Measurements from ENCODE around the gene GPATCH3. TPM values are rescaled to one million over a fixed set of nuclear protein-coding genes. Genes with fewer than 3 reads are reported as not detected.
"Not testable (repeated sequence)": the region's sequence is repeated elsewhere in the genome, so short reads cannot be mapped to it uniquely, and the experiment has no call there.

Gene GPATCH3, protein sequence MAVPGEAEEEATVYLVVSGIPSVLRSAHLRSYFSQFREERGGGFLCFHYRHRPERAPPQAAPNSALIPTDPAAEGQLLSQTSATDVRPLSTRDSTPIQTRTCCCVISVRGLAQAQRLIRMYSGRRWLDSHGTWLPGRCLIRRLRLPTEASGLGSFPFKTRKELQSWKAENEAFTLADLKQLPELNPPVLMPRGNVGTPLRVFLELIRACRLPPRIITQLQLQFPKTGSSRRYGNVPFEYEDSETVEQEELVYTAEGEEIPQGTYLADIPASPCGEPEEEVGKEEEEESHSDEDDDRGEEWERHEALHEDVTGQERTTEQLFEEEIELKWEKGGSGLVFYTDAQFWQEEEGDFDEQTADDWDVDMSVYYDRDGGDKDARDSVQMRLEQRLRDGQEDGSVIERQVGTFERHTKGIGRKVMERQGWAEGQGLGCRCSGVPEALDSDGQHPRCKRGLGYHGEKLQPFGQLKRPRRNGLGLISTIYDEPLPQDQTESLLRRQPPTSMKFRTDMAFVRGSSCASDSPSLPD
- polyA plus RNA-seq (2012; ENCODE audit: insufficient read depth, insufficient read length, low read depth) = 7.7 TPM

DNA sequence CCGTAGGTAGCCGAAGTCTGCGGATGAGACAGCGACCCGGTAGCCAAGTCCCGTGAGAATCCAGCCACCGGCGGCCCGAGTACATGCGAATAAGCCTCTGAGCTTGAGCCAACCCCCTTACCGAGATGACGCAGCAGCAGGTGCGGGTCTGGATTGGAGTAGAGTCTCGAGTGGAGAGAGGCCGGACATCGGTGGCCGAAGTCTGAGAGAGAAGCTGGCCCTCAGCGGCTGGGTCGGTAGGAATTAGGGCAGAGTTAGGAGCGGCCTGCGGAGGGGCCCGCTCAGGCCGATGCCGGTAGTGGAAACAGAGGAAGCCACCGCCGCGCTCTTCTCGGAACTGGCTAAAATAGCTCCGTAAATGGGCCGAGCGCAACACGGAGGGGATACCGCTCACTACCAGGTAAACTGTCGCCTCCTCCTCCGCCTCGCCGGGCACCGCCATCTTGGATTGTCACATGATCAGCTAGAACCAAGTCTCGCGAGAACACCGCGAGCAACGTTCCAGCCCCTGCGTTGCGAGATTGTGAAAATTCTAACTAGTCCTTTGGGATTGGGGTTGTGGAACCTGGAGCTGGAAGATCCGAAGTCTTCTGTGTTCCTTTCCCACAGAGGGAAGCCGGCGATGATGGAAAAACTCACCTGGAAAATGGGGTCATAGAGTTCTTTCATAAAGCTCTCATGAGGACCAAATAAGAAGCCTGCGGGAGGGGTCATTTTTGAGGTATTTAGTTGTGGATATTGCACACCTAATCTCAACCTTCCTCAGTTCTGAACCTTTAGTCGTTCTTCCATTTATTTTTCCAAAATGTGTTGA, at the start of gene GPATCH3:
GPATCH3 (minus strand) TSS at position 467 of the 814 bp plus-strand sequence; CDS start at position 442, 25 bp downstream.
- Histone ChIP-seq H3K4me1 (peaks cover 3% of the 10 kb centered on the region; the same call in 1 of the 2 replicates), H3K4me3 (ENCODE audit: low read depth, low read length) (peak within 1 kb of the TSS; percentile 92), H3K36me3 (no peaks in the 10 kb centered on the region), H3K9me3 (no peaks in the 10 kb centered on the region), H3K27me3 (no peaks in the 10 kb centered on the region)
- DNase-seq = peak; percentile 87
- TF ChIP-seq, protein P1, sequence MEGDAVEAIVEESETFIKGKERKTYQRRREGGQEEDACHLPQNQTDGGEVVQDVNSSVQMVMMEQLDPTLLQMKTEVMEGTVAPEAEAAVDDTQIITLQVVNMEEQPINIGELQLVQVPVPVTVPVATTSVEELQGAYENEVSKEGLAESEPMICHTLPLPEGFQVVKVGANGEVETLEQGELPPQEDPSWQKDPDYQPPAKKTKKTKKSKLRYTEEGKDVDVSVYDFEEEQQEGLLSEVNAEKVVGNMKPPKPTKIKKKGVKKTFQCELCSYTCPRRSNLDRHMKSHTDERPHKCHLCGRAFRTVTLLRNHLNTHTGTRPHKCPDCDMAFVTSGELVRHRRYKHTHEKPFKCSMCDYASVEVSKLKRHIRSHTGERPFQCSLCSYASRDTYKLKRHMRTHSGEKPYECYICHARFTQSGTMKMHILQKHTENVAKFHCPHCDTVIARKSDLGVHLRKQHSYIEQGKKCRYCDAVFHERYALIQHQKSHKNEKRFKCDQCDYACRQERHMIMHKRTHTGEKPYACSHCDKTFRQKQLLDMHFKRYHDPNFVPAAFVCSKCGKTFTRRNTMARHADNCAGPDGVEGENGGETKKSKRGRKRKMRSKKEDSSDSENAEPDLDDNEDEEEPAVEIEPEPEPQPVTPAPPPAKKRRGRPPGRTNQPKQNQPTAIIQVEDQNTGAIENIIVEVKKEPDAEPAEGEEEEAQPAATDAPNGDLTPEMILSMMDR (IDR thresholded peaks at IDR 0.05; ENCODE audit: low read depth, low read length) = no peak

DNA sequence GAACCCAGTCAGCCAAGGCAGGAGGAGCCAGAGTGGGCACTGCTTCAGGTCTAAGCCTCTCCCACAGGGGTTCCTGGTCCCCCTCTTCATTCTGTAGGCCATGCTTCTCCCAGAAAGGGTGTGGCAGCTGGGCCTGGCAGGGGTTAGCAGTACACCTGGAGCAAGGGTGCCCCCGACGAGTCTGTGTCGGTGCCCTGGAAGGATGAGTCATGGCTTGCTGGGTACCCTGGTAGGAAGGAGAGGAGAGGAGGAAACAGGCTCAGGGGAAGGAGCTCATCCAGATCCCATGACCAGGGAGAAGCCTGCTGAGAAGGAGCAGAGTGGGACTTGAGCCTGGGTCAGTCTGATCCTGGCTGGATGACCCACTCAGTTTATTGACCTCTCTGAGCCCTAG, 49.7 kb upstream of the GPATCH3 start:
- TF ChIP-seq, protein P1 (IDR thresholded peaks at IDR 0.05; ENCODE audit: low read depth, low read length) = no peak
- DNase-seq = no peak
- Histone ChIP-seq H3K4me1 (no peaks in the 10 kb centered on the region), H3K4me3 (ENCODE audit: low read depth, low read length) (no peak overlapping the region), H3K9me3 (no peaks in the 10 kb centered on the region), H3K27me3 (no peaks in the 10 kb centered on the region), H3K36me3 (peaks cover 4% of the 10 kb centered on the region)

DNA sequence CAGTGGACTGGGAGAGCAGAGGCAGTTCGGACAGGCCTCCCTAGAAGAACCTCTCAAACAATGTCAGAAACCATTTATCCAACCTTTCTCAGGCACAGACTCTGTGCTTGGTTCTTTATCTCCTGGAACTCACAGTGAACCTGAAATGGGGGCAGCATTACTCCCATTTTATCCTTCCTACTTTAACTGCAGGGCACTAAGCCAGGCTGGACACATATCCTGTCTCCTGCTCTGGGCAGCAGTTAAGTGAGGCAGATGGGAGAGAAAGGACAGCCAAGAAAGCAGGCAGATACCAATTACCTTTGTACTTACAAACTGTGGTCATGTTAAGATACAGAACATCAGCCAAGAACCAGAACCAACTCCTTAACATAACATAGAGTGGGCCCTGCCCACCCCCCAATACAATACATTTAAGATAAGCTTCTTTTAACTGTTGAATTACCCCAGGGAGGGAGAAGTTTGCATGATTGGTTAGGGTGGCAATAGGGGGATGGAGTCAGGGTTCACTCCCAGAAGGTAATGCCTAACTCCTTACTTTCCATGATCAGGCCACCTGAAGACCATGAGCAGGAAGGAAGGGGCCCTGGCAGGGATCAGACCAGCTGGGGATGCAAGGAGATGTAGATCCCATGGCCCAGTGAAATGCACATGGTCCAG, 49.1 kb upstream of the GPATCH3 start:
- H3K27me3 ChIP-seq = no peaks in the 10 kb centered on the region
- no peaks in the 10 kb centered on the region for H3K9me3 ChIP-seq
- H3K4me1 ChIP-seq = no peaks in the 10 kb centered on the region
- DNase-seq = no peak
- no peak overlapping the region for H3K4me3 ChIP-seq (ENCODE audit: low read depth, low read length)
- TF ChIP-seq, protein P1 (IDR thresholded peaks at IDR 0.05; ENCODE audit: low read depth, low read length) = no peak
- peaks cover 4% of the 10 kb centered on the region for H3K36me3 ChIP-seq

DNA sequence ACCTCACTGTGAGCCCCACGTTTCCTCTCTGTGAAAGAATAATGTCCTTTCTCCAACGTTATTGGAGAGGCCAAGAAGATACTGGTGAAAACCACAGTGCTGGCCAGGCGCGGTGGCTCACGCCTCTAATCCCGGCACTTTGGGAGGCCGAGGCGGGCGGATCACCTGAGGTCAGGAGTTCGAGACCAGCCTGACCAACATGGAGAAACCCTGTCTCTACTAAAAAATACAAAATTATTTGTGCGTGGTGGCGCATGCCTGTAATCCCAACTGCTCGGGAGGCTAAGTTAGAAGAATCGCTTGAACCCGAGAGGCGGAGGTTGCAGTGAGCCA, 48.4 kb upstream of the GPATCH3 start:
- H3K4me3 ChIP-seq (ENCODE audit: low read depth, low read length); H3K4me1 ChIP-seq; H3K9me3 ChIP-seq; DNase-seq; H3K36me3 ChIP-seq; H3K27me3 ChIP-seq: not testable (repeated sequence)

DNA sequence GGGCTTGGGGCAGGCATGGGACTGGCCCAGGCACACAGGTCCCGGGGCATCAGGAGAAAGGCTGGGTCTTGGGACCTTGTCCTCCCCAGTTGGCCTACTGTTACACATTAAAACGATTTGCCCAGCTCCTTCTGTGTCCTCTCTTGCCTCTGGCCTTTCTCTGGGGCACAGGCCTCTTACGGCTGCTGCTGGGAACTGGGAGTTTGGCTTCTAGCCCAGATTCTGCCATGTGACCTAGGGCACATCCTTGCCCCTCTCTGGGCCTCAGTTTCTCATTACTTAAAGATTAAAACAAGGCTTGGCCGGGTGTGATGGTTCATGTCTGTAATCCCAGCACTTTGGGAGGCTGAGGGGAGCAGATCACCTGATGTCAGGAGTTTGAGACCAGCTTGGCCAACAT, 46.0 kb upstream of the GPATCH3 start:
- H3K4me3 ChIP-seq (ENCODE audit: low read depth, low read length) = no peak overlapping the region
- H3K36me3 ChIP-seq = peaks cover 14% of the 10 kb centered on the region

DNA sequence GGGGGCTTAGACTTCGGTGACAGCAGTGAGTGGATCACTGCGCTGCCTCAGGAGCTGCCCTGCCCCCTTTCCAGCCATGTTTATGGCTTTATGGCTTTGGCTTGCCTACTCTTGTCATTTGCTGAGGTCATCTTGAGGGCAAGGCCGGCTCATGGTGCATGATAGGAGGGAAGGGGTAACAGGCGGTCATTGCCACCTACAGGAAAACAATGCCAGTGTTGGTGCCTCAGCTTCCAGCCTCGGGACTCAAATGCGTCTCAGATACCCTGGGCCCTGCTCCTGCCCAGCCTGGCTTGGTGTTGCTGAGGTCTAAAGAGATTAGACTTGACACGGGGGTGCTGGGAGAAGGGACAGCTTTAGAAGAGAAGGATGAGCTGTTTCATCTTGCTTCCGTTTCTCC, 45.5 kb upstream of the GPATCH3 start:
- peaks cover 14% of the 10 kb centered on the region for H3K36me3 ChIP-seq
- no peak for DNase-seq
- TF ChIP-seq, protein P1 (IDR thresholded peaks at IDR 0.05; ENCODE audit: low read depth, low read length) = no peak
- H3K4me3 ChIP-seq (ENCODE audit: low read depth, low read length) = no peak overlapping the region
- no peaks in the 10 kb centered on the region for H3K4me1 ChIP-seq
- H3K27me3 ChIP-seq = no peaks in the 10 kb centered on the region
- H3K9me3 ChIP-seq = no peaks in the 10 kb centered on the region

More for the DNA sequence above, 46.0 kb upstream of the GPATCH3 start:
- TF ChIP-seq, protein P1 (IDR thresholded peaks at IDR 0.05; ENCODE audit: low read depth, low read length) = no peak
- Histone ChIP-seq H3K4me1 (no peaks in the 10 kb centered on the region), H3K9me3 (no peaks in the 10 kb centered on the region), H3K27me3 (no peaks in the 10 kb centered on the region)
- DNase-seq = no peak
